OCI-LY7 (cell line): ENCODE results near the gene AKAP11.

Experiments
- CTCF ChIP-seq: fragments of 200-600 bp; sonication (generic); conservative IDR thresholded peaks from 2 replicates; pipeline ENCODE4 v1.5.1; 2014; ENCODE audit warnings: mild to moderate bottlenecking, antibody characterized with exemption, low read length, moderate library complexity, mixed read lengths
- EZH2phosphoT487 ChIP-seq: fragments of 200-600 bp; sonication (generic); IDR thresholded peaks from 2 replicates; pipeline ENCODE4 v1.6.1; 2018; ENCODE audit warnings: low read depth, borderline replicate concordance, mild to moderate bottlenecking, mixed run types, antibody characterized with exemption, low read length, moderate library complexity, mixed read lengths

- TF ChIP-seq CTCF = peak; percentile 68
- TF ChIP-seq EZH2phosphoT487 = no peak
Observed at GRCh38 chr13:42333613-42334328, 61.8 kb downstream of the AKAP11 start.
